Spleen (tissue), 11 donors: ENCODE data around the gene ADCK1. TPM values are rescaled to one million over a fixed set of nuclear protein-coding genes. Genes with fewer than 3 reads are reported as not detected.

Experiments
- DNase-seq: peaks from one replicate; pipeline ENCODE4 v3.0.0-alpha.2; 2020
- H3K27ac ChIP-seq, 8 donors: fragments of 200-600 bp; sonication (generic) in 7 of 8; 1 replicate in 4 of 8; 2 replicates in 4 of 8; pipeline versions ENCODE4 v1.5.0 to v1.8.0; 2016 to 2021; ENCODE audit warnings: inconsistent platforms in 4 of 8, mild to moderate bottlenecking in 4 of 8, moderate library complexity in 1 of 8
- H3K27me3 ChIP-seq, 7 donors: fragments of 200-600 bp; sonication (generic) in 6 of 7; replicated peaks in 1 of 7; 1 replicate in 4 of 7; 2 replicates in 3 of 7; pipeline versions ENCODE4 v1.5.0 to v1.8.0; 2016 to 2021; ENCODE audit warnings: inconsistent platforms in 3 of 7, mild to moderate bottlenecking in 1 of 7
- H3K36me3 ChIP-seq, 6 donors: fragments of 200-600 bp; sonication (generic) in 5 of 6; 1 replicate in 4 of 6; 2 replicates in 2 of 6; pipeline versions ENCODE4 v1.5.0 to v1.8.0; 2016 to 2021; ENCODE audit warnings: inconsistent platforms in 2 of 6
- H3K4me1 ChIP-seq, 6 donors: fragments of 200-600 bp; sonication (generic) in 5 of 6; 1 replicate in 3 of 6; 2 replicates in 3 of 6; pipeline versions ENCODE4 v1.5.0 to v1.8.0; 2016 to 2021; ENCODE audit warnings: inconsistent platforms in 3 of 6
- H3K4me3 ChIP-seq, 8 donors: fragments of 200-600 bp; sonication (generic) in 7 of 8; 1 replicate in 4 of 8; 2 replicates in 4 of 8; pipeline versions ENCODE4 v1.5.0 to v1.8.0; 2016 to 2021; ENCODE audit warnings: inconsistent platforms in 4 of 8, mild to moderate bottlenecking in 4 of 8, moderate library complexity in 2 of 8
- H3K9me3 ChIP-seq, 8 donors: fragments of 200-600 bp; sonication (generic) in 7 of 8; 1 replicate in 4 of 8; 2 replicates in 4 of 8; pipeline versions ENCODE4 v1.5.0 to v1.8.0; 2016 to 2021; ENCODE audit warnings: inconsistent platforms in 4 of 8
- POLR2A ChIP-seq, 3 donors: fragments of 450-650 bp; IDR thresholded peaks; one replicate each; pipeline ENCODE4 v1.5.1; 2017; ENCODE audit warnings: antibody characterized with exemption in 3 of 3, mild to moderate bottlenecking in 1 of 3
- POLR2AphosphoS5 ChIP-seq, 3 donors: sonication (generic); formaldehyde crosslinking; IDR thresholded peaks; one replicate each; pipeline ENCODE4 v1.5.1; 2017; ENCODE audit warnings: antibody characterized with exemption in 3 of 3
- WGBS, 5 donors: extraction: QIAGEN DNeasy Blood & Tissue Kit in 3 of 5; methylation state at CpG; one replicate each; pipeline versions ENCODE4 v1.1.5 to v1.1.7; 2013 to 2018; 5-methylcytosine and 5-hydroxymethylcytosine counted together
- intact Hi-C: fragments of 100-400 bp; cut with DNase I; formaldehyde crosslinking; loops from one replicate; pipeline ENCODE4 v1.15.0; 2023; ENCODE audit warnings: low total_unique reads
- polyA plus RNA-seq, 3 donors: library from polyadenylated mRNA; stranded (reverse); fragments of 200-250 nt; gene quantifications; one replicate each; pipeline ENCODE4 v1.2.1, GENCODE V29; 2013
- total RNA-seq, 7 donors: library from RNA; depleted of rRNA in 3 of 7; stranded (reverse); fragments of >200 nt in 3 of 7; fragmentation: NEBNext Ultra II Directional in 4 of 7; extraction: Animal tissue kit (Norgen Biotek cat#: 25700) in 4 of 7; gene quantifications; one replicate each; pipeline versions ENCODE4 v1.1.0 to v1.2.1, GENCODE V29; 2016 to 2021
- TF ChIP-seq, protein P1 (sequence below), 11 experiments: fragments of 200-600 bp in 7 of 11; fragments of 450-650 bp in 4 of 11; sonication (generic) in 4 of 11; IDR thresholded peaks in 8 of 11; conservative IDR thresholded peaks in 3 of 11; 1 replicate in 7 of 11; 2 replicates in 4 of 11; pipeline versions ENCODE4 v1.4.0 to v1.8.0; 2016 to 2021; ENCODE audit warnings: antibody characterized with exemption in 11 of 11, inconsistent platforms in 4 of 11, mild to moderate bottlenecking in 1 of 11
- donor health status: healthy with polysubstance abuse.
- donor health status: DM: no; HTN: no; CAD: no; lungs with moderate emphysema.
- donor health status: DM: no; HTN: no; CAD: no.
- donor health status: Bipolar disorder and iron deficiency.
- donor health status: healthy.
- donor health status: DM: no; HTN: no; CAD: no.
- donor health status: DM: yes; HTN: yes; CAD: no.

Gene ADCK1
- total and polyA plus RNA-seq, 10 donors, result 5.0 to 14.0 (median 9.0) TPM

DNA sequence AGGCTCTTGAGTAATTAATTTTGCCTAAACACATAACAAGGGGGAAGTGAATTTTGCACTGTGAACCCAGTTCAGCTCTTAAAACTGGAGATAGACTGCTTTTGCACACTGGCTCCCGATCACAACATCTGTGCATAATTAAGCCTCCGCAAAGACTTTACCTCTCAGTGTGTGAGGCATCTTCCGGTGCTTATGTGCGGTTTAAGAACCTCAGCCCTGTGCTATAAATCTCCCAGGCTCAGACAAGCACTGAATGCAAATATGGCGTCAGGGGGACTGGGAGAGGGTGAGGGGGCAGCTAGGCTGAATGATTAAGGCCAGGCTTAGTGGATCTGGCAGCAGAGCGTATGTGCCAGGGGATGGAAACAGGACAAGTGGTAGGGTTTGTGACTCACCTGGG is 103.3 kb downstream of the ADCK1 start:
- Histone ChIP-seq H3K36me3 (peaks cover 0 to 52% (median 0%) of the 10 kb centered on the region in 6 donors), H3K27ac (no peak overlapping the region), H3K4me3 (no peak overlapping the region), H3K9me3 (peaks cover 0 to 7% (median 3%) of the 10 kb centered on the region in 8 donors), H3K4me1 (no peaks in the 10 kb centered on the region), H3K27me3 (no peaks in the 10 kb centered on the region)
- 81 to 91% (median 85%) methylated on average over 6 of the region's 6 CpGs for WGBS, 5 donors
- no peak for DNase-seq
- intact Hi-C loops, result no loop called here
- TF ChIP-seq POLR2A (IDR thresholded peaks at IDR 0.05) (no peak), POLR2AphosphoS5 (IDR thresholded peaks at IDR 0.05) (no peak)
- TF ChIP-seq, protein P1, sequence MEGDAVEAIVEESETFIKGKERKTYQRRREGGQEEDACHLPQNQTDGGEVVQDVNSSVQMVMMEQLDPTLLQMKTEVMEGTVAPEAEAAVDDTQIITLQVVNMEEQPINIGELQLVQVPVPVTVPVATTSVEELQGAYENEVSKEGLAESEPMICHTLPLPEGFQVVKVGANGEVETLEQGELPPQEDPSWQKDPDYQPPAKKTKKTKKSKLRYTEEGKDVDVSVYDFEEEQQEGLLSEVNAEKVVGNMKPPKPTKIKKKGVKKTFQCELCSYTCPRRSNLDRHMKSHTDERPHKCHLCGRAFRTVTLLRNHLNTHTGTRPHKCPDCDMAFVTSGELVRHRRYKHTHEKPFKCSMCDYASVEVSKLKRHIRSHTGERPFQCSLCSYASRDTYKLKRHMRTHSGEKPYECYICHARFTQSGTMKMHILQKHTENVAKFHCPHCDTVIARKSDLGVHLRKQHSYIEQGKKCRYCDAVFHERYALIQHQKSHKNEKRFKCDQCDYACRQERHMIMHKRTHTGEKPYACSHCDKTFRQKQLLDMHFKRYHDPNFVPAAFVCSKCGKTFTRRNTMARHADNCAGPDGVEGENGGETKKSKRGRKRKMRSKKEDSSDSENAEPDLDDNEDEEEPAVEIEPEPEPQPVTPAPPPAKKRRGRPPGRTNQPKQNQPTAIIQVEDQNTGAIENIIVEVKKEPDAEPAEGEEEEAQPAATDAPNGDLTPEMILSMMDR (IDR thresholded peaks at IDR 0.05 in 8 of 11, conservative IDR thresholded peaks at IDR 0.05 in 3 of 11), result no peak

DNA sequence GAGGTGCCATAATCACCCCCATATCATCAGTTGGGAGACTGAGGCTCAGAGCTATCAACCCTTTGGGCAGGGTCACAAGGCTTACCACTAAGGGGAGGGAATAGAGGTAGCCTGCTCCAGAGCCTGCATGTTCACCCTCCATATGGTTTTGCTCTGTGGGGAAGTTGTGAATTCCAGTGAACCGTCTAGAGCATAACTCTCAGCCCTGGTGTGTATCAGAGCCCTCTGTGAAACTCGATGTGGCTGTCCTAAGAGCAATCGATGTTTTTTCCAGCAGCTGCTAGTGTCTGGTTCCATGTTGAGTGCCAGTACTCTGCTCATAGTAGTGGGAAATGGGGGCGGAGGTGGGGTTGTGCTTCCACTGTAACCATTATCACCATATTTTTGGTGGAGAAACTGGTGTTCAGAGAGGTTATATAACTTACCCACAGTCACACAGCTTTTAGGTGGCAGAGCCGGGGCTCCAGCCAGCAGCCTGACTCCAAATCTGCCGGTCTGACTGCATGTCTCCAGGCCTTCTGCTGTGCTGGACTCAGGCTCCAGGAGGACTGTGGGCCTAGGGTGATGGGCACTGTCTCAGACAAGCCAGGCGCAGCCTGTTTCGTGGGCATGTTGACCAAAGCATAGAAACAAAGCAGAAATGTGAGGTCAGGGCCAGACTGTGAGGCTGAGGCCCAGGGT is 104.2 kb downstream of the ADCK1 start:
- intact Hi-C loops, result no loop called here
- WGBS, 5 donors, result 83 to 91% (median 85%) methylated on average over 8 of the region's 8 CpGs

DNA sequence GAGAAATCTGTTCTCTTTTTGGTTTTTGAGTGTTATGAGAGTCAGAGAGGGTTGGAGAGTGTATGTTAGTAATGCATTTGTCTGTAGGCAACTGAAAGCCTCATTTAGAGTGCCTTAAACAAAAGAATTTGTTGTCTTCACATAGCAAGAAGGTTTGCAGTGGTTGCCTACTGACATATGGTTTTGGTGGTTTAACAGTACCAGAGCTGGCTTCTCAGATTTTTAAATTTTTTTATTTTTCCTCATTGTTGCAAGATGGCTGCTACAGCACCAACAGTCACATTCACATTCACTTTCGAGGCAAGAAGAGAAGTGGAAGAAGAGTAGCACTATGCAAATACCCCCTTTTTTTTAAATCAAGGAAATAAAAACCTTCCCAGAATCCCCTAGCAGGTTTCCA is 106.5 kb downstream of the ADCK1 start:
- Histone ChIP-seq H3K27ac (no peak overlapping the region), H3K36me3 (peaks cover 0 to 48% (median 0%) of the 10 kb centered on the region in 6 donors), H3K27me3 (no peaks in the 10 kb centered on the region), H3K4me3 (no peak overlapping the region), H3K4me1 (no peaks in the 10 kb centered on the region), H3K9me3 (peaks cover 0 to 7% (median 3%) of the 10 kb centered on the region in 8 donors)
- DNase-seq, result no peak
- intact Hi-C loops, result no loop called here
- WGBS, 5 donors, result 83 to 94% (median 89%) methylated on average over 1 of the region's 1 CpG
- TF ChIP-seq, protein P1 (IDR thresholded peaks at IDR 0.05 in 8 of 11, conservative IDR thresholded peaks at IDR 0.05 in 3 of 11), result no peak
- TF ChIP-seq POLR2AphosphoS5 (IDR thresholded peaks at IDR 0.05) (no peak), POLR2A (IDR thresholded peaks at IDR 0.05) (no peak)

More for the DNA sequence above, 104.2 kb downstream of the ADCK1 start:
- Histone ChIP-seq H3K4me3 (no peak overlapping the region), H3K27ac (no peak overlapping the region), H3K36me3 (peaks cover 0 to 49% (median 0%) of the 10 kb centered on the region in 6 donors), H3K4me1 (no peaks in the 10 kb centered on the region), H3K27me3 (no peaks in the 10 kb centered on the region), H3K9me3 (peaks cover 0 to 7% (median 3%) of the 10 kb centered on the region in 8 donors)
- TF ChIP-seq, protein P1 (IDR thresholded peaks at IDR 0.05 in 8 of 11, conservative IDR thresholded peaks at IDR 0.05 in 3 of 11), result no peak
- TF ChIP-seq POLR2AphosphoS5 (IDR thresholded peaks at IDR 0.05) (no peak), POLR2A (IDR thresholded peaks at IDR 0.05) (no peak)
- no peak for DNase-seq

DNA sequence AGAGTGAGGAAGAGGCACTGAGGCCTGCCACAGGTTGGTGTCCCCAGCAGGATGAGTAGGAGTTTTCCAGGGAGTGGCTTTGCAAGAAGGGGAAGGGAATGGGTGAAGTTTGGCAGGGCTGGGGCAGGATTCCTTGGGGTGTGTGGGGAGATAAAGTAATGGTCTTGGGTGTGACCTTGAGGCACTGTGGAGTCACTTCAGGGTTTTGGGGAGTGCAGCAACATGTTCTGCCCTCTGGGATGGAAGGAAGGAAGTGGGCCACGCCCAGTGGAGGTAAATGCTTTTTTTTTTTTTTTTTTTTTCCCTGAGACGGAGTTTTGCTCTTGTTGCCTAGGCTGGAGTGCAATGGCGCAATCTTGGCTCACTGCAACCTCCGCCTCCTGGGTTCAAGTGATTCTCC is 108.9 kb downstream of the ADCK1 start:
- H3K27me3 ChIP-seq, result no peaks in the 10 kb centered on the region
- WGBS, 5 donors, result 69 to 88% (median 77%) methylated on average over 1 to 4 of the region's 4 CpGs
- H3K4me1 ChIP-seq, result no peaks in the 10 kb centered on the region
- intact Hi-C loops, result no loop called here
- DNase-seq, result no peak
- no peak overlapping the region for H3K4me3 ChIP-seq
- H3K9me3 ChIP-seq, result peaks cover 0 to 7% (median 3%) of the 10 kb centered on the region in 8 donors
- TF ChIP-seq POLR2A (IDR thresholded peaks at IDR 0.05) (no peak), POLR2AphosphoS5 (IDR thresholded peaks at IDR 0.05) (no peak)
- TF ChIP-seq, protein P1 (IDR thresholded peaks at IDR 0.05 in 8 of 11, conservative IDR thresholded peaks at IDR 0.05 in 3 of 11), result no peak
- no peak overlapping the region for H3K27ac ChIP-seq
- H3K36me3 ChIP-seq, result peaks cover 0 to 36% (median 0%) of the 10 kb centered on the region in 6 donors
